Muscle of arm (tissue), 12 donors: ENCODE data around the gene PTPRJ. TPM values are rescaled to one million over a fixed set of nuclear protein-coding genes. Genes with fewer than 3 reads are reported as not detected.
A peak's percentile ranks its signal among the peaks of the same experiment; 100 is the strongest.
"Not testable (repeated sequence)": the region's sequence is repeated elsewhere in the genome, so short reads cannot be mapped to it uniquely, and the experiment has no call there.

ENCODE experiments used
- DNase-seq: peaks from one replicate; pipeline ENCODE4 v3.0.0-alpha.2; 2013
- polyA plus RNA-seq, 12 donors: library from polyadenylated mRNA; unstranded; fragments of 120-200 nt; gene quantifications; one replicate each; pipeline ENCODE4 v1.2.1, GENCODE V29; 2013; ENCODE audit not compliant: insufficient read length in 12 of 12

The PTPRJ gene
- polyA plus RNA-seq, 12 donors = 2.1 to 8.6 (median 3.5) TPM; not detected in 1

DNA sequence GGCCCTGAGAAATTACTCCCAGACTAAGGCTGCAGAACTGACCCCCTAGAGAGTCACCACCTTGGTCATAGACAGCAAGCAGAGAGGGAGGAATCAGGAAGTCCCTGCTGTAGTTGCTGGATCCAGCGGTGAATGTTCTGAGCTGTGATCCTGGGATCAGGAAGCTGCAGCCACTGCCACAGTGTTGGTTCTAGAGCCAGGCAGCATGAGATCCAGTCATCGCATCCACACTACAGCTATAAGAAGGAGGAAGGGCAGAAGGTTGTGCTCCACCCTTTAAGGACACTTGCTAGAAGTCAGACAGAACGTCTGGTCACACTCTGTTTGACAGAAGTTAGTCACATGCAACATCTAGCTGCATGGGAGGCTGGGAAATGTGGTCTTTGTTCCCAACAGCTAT is 131.5 kb downstream of the PTPRJ start:
- no peak for DNase-seq

DNA sequence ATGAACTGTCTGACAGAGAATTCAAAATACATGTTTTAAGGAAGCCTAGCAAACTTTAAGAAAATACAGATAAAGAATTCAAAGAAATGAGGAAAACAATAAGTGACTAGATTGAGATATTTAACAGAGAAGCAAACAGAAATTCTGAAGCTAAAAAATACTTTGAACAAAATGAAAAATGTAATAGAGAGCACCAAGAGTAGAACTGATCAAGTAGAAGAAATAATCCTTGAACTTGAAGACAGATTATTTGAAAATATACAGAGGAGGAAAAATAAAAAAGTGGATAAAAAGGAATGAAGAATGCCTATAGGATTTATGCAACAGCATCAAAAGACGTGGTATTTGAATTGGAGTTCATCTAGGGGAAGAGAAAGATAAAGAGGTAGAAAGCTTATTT is 134.4 kb downstream of the PTPRJ start:
- DNase-seq = no peak

DNA sequence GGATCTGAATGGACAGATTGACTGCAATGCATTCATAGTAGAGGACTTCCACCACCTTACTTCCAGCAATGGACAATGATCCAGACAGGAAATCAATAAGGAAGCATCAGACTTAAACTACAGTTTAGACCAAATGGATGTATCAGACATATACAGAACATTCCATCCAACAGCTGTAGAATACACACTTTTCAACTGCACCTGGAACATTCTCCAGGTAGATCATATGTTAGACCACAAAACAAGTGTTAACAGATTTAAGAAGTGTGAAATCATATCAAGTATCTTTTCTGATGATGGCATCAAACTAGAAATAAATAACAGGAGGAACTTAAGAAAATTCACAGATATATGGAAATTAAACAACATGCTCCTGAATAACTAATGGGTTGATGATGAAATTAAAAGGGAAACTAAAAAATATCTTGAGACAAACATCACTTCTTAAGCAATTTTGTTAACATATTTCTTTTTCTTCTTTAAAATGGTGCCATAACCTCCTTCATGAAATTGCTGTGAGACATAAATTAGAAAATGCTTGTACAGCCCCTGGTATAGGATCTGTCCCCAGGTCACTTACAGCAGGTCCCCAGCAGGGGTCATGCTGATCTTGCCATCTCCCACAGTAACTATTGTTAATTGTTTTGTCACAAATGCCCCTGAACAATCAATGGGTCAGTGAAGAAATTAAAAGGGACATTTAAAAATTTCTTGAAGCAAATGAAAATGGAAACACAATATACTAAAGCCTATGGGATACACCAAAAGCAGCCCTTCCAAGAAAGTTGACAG is 136.3 kb downstream of the PTPRJ start:
- no peak for DNase-seq

DNA sequence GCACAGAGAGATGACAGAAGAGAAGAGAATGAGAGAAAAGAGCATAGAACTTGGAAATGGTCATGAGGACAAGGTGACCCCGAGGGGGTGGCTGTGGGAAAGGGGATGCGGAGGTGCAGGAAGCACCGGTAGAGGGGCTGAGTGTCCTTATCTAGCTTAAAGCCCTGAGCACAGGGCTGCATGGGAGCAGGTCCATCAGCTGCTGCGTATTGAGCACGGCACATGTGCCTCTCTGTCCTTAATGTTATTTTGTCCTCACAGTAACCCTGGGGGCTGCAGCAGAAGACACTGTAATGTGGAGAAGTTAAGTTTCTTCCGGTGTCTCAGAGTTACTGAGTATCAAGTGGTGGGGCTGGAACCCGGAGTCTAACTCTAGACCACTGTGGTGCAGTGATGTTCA is 141.9 kb downstream of the PTPRJ start:
- no peak for DNase-seq

DNA sequence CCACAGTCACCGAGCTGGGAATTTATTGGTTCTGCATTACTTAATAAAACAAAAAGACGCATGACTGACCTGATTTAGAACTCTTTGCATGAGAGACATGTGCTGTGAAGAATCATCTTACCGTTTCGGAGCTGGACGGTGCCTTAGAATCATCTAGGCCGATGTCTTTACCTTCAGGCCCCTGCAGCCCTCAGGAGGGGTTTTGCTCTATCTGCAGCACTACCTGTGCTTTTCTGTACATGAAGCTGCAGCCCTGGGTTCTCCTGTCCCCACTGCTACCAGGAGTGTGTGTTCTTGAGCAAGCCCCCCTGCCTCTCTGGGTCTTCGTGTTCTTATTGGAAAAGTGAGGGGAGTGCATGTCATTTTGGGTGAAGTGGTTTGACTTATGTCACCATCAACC is 142.3 kb downstream of the PTPRJ start:
- no peak for DNase-seq

DNA sequence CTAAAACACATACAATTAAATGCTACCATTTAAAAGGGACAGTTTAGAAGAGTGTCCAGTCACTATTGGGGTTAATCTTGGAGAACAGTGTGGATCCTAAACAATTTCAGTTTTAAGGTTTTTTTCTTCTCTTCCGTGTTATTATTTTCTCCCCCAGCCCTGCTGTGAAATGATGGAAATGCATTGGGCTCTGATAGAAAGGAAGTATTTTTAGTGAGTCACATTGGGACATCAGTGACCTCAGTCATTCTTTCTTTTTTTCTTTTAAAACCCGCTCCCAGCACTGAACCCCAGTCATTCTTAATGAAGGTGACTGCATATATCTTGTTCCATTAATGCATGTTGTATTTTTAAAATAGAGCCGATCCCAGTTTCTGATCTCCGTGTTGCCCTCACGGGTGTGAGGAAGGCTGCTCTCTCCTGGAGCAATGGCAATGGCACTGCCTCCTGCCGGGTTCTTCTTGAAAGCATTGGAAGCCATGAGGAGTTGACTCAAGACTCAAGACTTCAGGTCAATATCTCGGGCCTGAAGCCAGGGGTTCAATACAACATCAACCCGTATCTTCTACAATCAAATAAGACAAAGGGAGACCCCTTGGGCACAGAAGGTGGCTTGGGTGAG is 143.0 kb downstream of the PTPRJ start:
- DNase-seq = no peak

DNA sequence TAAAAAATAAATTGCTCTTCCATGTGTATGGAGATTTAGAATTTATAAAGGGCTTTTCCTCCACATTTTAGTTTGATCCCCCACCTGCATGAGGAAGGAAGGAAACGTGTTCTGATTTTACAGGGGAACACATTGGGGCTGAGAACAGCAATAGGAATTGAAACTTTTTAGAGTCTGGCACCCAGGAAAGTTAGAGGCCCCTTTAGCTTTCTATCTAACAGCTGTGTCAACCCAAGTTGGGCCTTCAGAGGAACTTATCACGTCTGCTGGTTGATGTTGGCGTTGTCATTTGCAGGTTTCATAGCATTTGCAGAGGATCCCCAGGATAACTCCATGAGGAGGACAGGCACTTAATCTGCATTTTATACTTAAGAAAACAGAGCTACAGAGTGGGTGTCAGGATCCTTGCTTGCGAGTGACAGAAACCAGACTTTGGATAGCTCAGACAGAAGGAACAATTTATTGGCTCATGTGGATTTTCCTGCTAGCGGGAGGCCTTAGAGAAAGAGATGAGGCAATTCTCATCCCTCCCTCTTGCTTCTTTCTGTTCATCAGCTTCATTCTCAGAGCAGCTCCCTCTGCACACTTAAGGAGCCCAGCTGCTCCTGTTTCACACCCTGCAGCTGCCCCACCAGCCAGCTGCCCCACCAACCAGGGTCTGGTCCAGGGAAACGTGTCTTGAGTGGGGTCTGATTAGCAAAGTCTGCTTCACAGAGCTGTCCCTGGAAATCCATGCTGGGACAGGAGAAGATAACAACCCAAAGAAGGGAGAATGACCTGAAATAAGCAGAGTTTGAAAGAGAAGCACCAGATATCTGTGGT is 143.8 kb downstream of the PTPRJ start:
- no peak for DNase-seq

DNA sequence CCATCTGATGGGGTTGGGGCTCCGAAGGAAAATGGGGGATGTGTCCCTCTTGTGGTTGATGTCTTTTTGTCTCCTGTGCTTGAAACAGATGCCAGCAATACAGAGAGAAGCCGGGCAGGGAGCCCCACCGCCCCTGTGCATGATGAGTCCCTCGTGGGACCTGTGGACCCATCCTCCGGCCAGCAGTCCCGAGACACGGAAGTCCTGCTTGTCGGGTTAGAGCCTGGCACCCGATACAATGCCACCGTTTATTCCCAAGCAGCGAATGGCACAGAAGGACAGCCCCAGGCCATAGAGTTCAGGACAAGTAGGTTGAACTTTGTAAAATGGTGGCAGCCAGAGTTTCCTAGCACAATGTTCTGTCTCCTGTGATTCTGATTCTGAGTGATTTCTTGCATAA is 144.5 kb downstream of the PTPRJ start:
- no peak for DNase-seq

DNA sequence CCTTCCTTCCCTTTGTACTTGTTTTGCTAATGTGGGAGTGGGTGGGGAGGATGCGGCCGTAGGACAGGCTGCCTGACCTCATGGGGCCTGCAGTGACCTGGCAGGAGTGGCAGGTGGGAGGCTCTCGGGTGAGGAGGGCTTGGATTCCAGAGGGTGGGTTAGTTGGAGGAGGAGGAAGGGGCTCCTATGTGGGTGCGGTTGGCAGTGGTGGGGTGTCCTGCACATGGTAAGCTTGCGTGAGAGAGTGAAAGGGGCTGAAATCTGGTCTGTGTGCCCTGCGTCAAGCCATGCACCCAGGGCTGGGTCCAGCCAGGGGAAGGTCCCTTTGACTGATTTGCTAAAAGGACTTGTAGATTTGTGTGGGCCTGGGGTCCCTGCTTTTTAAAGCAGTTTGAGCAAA is 145.5 kb downstream of the PTPRJ start:
- DNase-seq = no peak

DNA sequence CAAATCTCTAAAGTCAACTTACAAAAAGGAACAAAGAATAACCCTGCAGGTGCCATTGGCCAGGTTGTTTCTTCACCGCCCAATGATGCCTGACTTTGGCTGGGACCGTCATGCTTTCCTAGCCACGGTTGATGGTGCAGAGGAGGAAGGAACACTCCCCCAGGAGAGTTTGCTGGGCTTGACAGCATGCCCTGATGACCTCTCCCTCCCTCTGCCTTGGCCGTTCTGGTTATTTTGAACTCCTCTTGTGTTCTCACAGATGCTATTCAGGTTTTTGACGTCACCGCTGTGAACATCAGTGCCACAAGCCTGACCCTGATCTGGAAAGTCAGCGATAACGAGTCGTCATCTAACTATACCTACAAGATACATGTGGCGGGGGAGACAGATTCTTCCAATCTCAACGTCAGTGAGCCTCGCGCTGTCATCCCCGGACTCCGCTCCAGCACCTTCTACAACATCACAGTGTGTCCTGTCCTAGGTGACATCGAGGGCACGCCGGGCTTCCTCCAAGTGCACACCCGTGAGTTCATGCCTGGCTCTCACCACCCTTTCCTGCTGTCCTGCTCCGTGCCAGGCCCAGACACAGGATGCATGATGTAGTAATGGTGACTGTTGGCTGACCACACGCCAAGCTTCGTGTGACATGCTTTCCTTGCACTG is 147.3 kb downstream of the PTPRJ start:
- DNase-seq = no peak

DNA sequence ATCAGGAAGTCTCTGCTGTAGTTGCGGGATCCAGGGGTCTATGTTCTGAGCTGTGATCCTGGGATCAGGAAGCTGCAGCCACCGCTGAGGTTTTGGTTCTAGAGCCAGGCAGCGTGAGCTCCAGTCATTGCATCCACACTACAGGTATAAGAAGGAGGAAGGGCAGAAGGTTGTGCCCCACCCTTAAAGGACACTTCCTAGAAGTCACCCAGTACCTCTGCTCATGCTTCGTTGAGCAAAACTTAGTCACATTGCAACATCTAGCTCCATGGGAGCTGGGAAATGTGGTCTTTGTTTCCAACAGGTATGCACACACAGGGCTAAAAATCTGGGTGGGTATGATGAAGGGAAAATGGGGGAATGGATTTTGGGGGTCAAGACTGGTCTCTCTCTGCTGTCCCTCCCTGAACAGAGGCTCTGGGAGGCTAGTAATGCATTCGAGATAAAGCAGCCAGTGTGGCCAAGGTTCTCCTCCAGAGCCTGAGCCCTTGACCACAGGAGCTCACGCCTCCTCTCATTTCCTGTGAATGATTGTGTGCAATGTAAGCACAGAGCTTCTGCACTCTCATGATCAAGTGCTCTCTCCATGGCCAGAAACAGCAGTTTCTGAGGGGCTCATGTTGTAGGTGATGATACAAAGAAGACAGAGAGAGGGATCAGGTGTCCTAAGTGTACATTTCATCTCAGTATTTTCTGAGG is 149.5 kb downstream of the PTPRJ start:
- no peak for DNase-seq

DNA sequence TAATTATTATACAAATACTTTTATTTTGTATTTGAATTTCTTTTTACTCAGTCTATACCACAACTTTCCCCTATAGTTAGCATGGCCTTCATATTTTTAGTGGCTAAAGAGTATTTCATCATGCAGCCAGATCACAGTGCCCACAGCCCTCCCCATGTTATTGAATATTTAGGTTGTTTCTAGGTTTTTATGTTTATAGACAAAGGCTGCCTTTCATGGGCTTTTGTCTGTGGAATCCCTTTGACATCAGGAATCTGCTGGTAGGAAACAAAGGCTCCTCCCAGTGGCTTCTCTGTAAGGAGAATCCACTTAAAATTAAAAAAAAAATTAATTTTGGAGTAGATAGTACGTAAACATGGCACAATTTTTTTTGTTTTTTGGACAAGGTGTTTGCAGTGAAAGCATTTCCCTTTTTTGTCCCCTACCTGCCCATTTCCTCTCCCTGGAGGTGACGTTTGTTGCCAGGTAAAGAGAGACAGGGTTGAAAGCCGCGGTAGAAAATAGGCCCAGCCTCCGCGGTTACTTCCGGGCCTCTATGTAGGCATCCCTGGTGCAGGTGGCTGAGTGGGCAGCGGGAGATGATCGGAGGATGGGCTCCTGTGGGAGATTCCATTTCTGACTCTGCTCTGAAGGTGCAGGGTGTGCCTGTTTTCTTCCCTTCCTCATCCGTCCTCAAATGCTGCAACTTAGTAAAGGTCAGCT is 154.0 kb downstream of the PTPRJ start:
- DNase-seq = no peak

DNA sequence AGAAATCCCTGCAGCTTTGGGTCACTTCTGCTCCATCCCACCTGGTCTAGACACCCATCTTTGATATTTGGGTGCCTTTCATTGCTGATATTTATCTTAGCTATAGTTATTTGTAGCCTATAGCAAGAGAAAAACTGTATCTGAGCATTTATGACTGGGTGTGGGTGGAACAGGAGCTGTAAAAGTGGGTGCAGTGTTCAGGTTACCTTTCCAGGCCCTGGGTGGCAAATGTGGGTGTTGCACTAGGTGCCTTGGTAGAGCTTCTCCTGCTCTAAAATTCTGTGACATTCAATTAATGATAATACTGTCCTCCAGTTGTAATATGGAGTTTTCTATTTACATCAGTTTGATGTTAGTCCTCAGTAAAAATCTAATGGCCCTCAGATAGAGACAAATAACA is 157.9 kb downstream of the PTPRJ start:
- DNase-seq = no peak

DNA sequence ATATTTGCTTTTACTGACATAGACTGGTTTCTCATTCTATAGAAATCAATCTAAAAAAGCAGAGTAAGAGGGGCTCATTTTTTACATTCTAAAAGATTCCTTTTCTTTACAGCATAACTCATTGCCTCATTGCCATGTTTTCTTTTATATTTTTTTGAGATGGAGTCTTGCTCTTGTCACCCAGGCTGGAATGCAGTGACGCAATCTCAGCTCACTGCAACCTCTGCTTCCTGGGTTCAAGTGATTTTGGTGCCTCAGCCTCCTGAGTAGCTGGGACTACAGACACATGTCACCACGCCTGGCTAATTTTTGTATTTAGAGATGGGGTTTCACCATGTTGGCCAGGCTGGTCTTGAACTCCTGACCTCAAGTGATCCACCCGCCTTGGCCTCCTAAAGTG is 159.5 kb downstream of the PTPRJ start:
- DNase-seq = not testable (repeated sequence)

DNA sequence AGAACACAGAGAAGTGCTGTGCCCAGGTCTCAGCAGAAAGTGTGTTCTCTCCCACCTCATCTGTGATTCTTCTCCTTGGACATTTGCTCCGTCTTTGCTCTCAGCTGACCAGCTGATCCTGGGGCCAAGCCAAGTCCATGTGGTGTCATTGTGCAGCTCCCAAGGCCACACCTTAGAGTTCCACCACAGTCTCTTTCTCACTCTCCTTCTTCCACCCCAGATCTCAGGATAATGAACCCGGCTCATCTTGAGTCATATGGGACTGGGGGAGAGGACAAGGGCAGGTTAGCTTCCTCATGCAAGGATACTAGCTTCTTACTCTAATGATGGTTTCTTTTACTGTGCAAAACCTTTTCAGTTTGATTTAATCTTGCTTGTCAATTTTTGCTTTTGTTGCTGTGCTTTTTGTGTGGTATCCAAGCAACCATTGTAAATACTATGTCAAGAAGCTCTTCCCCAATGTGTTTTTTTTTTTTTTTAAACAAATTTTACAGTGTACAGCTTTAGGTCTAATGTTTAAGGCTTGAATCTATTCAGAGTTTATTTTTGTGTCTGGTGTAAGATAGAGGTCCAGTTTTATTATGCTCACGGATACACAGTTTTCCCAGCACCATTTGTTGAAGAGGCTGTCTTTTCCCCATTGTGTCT is 161.2 kb downstream of the PTPRJ start:
- peak; percentile 9 for DNase-seq

DNA sequence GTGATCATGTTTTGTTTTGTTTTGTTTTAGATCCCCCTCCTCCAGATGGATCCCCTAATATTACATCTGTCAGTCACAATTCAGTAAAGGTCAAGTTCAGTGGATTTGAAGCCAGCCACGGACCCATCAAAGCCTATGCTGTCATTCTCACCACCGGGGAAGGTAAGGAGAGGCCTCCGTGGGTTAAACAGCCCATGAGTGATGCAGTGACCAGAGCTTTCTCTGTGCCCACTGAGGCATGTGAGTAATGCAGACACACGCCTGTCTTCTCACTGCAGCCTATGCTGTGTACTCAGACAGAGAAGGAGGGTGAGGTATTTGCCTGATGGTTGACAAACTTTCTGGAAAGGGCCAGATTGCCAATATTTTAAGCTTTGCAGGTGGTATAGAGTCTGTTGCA is 162.5 kb downstream of the PTPRJ start:
- DNase-seq = no peak

DNA sequence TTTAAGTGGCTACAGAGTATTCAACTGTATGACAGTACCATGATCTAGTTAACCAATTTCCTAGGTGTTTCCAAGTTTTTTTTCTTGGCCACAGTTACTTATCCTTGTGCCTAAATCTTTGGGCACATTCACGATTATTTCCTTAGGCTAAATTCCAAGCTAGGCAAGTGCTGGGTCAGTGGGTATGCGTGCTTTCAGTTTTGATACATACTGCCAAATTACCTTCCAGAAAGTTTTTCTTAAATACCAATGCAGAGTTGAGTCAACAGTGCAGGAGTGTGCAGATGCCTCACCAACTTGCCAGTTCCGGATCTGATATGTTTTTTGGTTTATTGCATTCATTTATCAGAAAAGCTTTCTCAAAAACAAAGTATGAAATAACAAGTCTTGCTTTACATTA is 168.4 kb downstream of the PTPRJ start:
- no peak for DNase-seq

DNA sequence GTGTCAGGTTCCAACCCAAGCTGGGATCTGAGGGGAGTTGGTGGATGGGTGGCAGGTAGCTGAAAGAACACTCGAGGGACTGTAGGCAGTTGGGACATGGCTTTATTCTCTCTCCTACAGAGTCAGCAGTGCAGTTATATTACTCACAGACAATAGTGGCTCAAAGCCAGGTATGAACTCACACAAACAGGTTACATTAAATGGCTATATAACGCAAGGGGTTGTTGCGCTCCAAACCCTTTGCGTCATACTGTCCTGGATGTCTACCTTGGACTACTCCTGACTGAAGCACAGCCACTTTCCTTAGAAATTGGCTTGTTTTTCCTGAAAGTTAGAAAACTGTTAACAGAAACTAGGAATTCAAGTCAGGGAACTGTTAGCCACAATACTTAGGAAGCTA is 169.9 kb downstream of the PTPRJ start:
- no peak for DNase-seq

DNA sequence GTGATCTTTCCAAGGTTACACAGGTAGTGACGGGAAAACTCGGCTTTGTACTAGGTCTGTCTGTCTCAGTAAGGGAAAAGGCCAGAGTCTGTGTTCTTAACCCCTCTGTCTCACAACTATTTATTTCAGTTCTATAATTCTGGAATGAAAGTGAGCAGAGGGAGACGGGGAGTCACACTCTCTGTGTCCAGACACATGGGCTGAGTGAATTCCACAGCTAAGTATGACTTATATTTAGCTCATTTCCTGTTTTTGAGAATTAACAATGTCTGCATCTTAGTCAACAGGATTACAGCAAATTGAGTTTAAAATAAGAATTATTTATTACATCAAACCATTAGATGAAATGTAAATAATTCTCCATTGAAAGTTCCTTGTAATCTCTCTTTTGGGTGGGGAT is 173.8 kb downstream of the PTPRJ start:
- DNase-seq = no peak
